ENCODE data around the gene RAB13. TPM values are rescaled to one million over a fixed set of nuclear protein-coding genes. Genes with fewer than 3 reads are reported as not detected.

Gene RAB13
- total and polyA plus RNA-seq, 2 donors (not counting 1 experiment from before 2014, with no cell fraction given) = 0.09 to 9.7 TPM

DNA sequence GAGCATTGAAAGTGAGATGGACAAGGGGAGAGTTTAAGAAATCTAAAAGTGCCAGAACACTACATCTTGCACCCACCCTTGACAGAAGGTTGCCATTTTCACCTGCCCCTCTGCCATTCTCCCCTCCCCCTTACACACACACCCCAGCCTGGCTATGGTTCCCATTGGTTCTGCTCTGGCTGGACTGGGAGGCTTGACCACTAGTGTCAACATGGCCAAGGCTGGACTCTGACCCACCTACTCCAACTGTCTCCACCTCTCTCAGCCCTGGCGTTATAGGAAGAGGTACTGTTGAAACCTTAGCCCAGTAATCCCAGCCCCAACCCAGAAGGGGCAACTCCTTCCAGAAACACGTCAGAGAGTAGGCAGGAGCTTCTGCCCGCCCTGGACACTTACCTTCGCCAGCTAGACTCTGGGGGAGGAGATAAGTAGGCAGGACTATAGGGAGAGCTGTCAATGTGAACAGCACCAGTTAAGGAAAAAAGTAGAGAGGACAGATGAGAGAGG is 32.2 kb downstream of the RAB13 start:
- H3K4me1 Mint-ChIP-seq = peaks cover 60% of the 10 kb centered on the region
- H3K4me2 ChIP-seq (replicated peaks; ENCODE audit: low read depth, low read length, poor library complexity, severe bottlenecking) = no peak overlapping the region
- no peaks in the 10 kb centered on the region for H3K9me3 ChIP-seq (ENCODE audit: control extremely low read depth in 1 of 3, control insufficient read depth in 2 of 3, insufficient read depth in 1 of 3, low read length in 2 of 3)
- intact Hi-C loops (cut with micrococcal nuclease) = no loop called here
- H3K9me3 Mint-ChIP-seq (ENCODE audit: insufficient read depth) = no peaks in the 10 kb centered on the region
- CTCF ChIA-PET = interaction anchor here (0.8 to 1.6 kb wide), 3 partner anchors 9 to 32 kb away, joined by 3 to 5 read pairs (median 4); partner anchors contain the start of genes RAB13 and SLC39A1
- H2AFZ ChIP-seq (ENCODE audit: insufficient read depth, low read depth, low read length, poor library complexity, severe bottlenecking) = no peak overlapping the region
- WGBS (ENCODE audit: insufficient coverage) = 100% methylated on average over 1 of the region's 4 CpGs
- ATAC-seq (ENCODE audit: low read depth) (no peak), DNase-seq (no peak)
- no peaks in the 10 kb centered on the region for H3K27me3 ChIP-seq (replicated peaks in 1 of 4; ENCODE audit: control extremely low read depth in 1 of 4, control insufficient read depth in 3 of 4, insufficient read depth in 4 of 4, low read length in 3 of 4)
- H3K79me2 ChIP-seq (ENCODE audit: control insufficient read depth, insufficient read depth, low read length) = peaks cover 84% of the 10 kb centered on the region
- POLR2A ChIA-PET = interaction anchor here (1.0 to 1.5 kb wide), 2 partner anchors 9 to 24 kb away, joined by 3 to 5 read pairs; partner anchors contain the start of gene JTB
- H3K4me1 ChIP-seq (ENCODE audit: control insufficient read depth in 2 of 2, insufficient read depth in 2 of 2, low read length in 2 of 2) = peaks cover 38 to 47% of the 10 kb centered on the region in 2 donors
- no peak overlapping the region for H3K9ac ChIP-seq (ENCODE audit: low read length)
- no peak overlapping the region for H3K4me3 Mint-ChIP-seq
- peaks cover 2 to 54% of the 10 kb centered on the region in 2 experiments for H3K36me3 ChIP-seq (replicated peaks in 1 of 2; ENCODE audit: control extremely low read depth in 1 of 2, control insufficient read depth in 1 of 2, extremely low read depth in 1 of 2, insufficient read depth in 2 of 2, low read length in 1 of 2)
- H3K27ac Mint-ChIP-seq = peak overlapping the region; percentile 70
- TF ChIP-seq, protein P1, sequence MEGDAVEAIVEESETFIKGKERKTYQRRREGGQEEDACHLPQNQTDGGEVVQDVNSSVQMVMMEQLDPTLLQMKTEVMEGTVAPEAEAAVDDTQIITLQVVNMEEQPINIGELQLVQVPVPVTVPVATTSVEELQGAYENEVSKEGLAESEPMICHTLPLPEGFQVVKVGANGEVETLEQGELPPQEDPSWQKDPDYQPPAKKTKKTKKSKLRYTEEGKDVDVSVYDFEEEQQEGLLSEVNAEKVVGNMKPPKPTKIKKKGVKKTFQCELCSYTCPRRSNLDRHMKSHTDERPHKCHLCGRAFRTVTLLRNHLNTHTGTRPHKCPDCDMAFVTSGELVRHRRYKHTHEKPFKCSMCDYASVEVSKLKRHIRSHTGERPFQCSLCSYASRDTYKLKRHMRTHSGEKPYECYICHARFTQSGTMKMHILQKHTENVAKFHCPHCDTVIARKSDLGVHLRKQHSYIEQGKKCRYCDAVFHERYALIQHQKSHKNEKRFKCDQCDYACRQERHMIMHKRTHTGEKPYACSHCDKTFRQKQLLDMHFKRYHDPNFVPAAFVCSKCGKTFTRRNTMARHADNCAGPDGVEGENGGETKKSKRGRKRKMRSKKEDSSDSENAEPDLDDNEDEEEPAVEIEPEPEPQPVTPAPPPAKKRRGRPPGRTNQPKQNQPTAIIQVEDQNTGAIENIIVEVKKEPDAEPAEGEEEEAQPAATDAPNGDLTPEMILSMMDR (IDR thresholded peaks at IDR 0.05) = no peak
- no peak for TF ChIP-seq EZH2 (IDR thresholded peaks at IDR 0.05; ENCODE audit: borderline replicate concordance, insufficient read depth, low read depth, low read length, poor library complexity, severe bottlenecking)
- H3K27me3 Mint-ChIP-seq = no peaks in the 10 kb centered on the region
- peak overlapping the region in 1 of 2 donors; percentile 26 for H3K27ac ChIP-seq (ENCODE audit: low read length in 2 of 2)
- peaks cover 90% of the 10 kb centered on the region for H4K20me1 ChIP-seq (ENCODE audit: control insufficient read depth, insufficient read depth, low read length, poor library complexity, severe bottlenecking)
- no peak overlapping the region for H3K4me3 ChIP-seq (ENCODE audit: control extremely low read depth in 1 of 5, extremely low read depth in 1 of 5, insufficient read depth in 1 of 5, low read depth in 2 of 5, low read length in 4 of 5)

DNA sequence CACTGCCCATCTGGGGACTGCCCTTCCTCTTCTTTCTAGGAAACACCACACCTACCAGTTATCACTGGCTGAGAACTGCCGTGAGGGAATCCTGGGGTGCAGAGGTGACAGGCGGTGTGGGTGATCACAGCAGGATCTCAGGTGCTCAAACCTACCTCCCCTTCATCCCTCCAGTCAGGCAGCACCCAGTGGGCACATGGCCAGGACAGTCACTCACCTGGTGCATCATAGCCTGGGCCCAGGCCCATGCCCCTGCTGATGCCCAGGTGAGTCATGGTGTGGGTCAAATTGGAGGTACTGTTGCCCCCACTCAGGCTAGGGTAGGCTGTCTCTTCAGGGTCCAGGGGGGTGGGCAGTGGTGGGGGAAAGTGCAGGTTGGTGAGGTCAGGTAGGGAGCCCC is 34.3 kb downstream of the RAB13 start:
- Histone ChIP-seq H3K9me3 (ENCODE audit: control extremely low read depth in 1 of 3, control insufficient read depth in 2 of 3, insufficient read depth in 1 of 3, low read length in 2 of 3) (no peaks in the 10 kb centered on the region), H3K27me3 (replicated peaks in 1 of 4; ENCODE audit: control extremely low read depth in 1 of 4, control insufficient read depth in 3 of 4, insufficient read depth in 4 of 4, low read length in 3 of 4) (no peaks in the 10 kb centered on the region), H3K4me3 (ENCODE audit: control extremely low read depth in 1 of 5, extremely low read depth in 1 of 5, insufficient read depth in 1 of 5, low read depth in 2 of 5, low read length in 4 of 5) (no peak overlapping the region), H4K20me1 (ENCODE audit: control insufficient read depth, insufficient read depth, low read length, poor library complexity, severe bottlenecking) (peaks cover 80% of the 10 kb centered on the region), H3K4me1 (ENCODE audit: control insufficient read depth in 2 of 2, insufficient read depth in 2 of 2, low read length in 2 of 2) (peaks cover 32 to 42% of the 10 kb centered on the region in 2 donors), H3K27ac (ENCODE audit: low read length in 2 of 2) (no peak overlapping the region), H3K79me2 (ENCODE audit: control insufficient read depth, insufficient read depth, low read length) (peaks cover 69% of the 10 kb centered on the region), H3K36me3 (replicated peaks in 1 of 2; ENCODE audit: control extremely low read depth in 1 of 2, control insufficient read depth in 1 of 2, extremely low read depth in 1 of 2, insufficient read depth in 2 of 2, low read length in 1 of 2) (peaks cover 2 to 70% of the 10 kb centered on the region in 2 experiments), H3K4me2 (replicated peaks; ENCODE audit: low read depth, low read length, poor library complexity, severe bottlenecking) (no peak overlapping the region), H2AFZ (ENCODE audit: insufficient read depth, low read depth, low read length, poor library complexity, severe bottlenecking) (no peak overlapping the region), H3K9ac (ENCODE audit: low read length) (no peak overlapping the region)
- intact Hi-C loops (cut with micrococcal nuclease) = no loop called here
- DNase-seq = no peak
- ATAC-seq (ENCODE audit: low read depth) = no peak
- WGBS (ENCODE audit: insufficient coverage) = no CpG with 5 or more reads among the region's 2 CpGs
- Mint-ChIP-seq H3K27me3 (no peaks in the 10 kb centered on the region), H3K27ac (peak overlapping the region; percentile 71), H3K4me1 (peaks cover 56% of the 10 kb centered on the region), H3K9me3 (ENCODE audit: insufficient read depth) (no peaks in the 10 kb centered on the region), H3K4me3 (no peak overlapping the region)
- no peak for TF ChIP-seq EZH2 (IDR thresholded peaks at IDR 0.05; ENCODE audit: borderline replicate concordance, insufficient read depth, low read depth, low read length, poor library complexity, severe bottlenecking)
- TF ChIP-seq, protein P1 (IDR thresholded peaks at IDR 0.05) = no peak
- POLR2A ChIA-PET = no interaction called here
- CTCF ChIA-PET = no interaction called here
